HepG2 (cell line): ENCODE measurements around the gene TNRC18. TPM values are rescaled to one million over a fixed set of nuclear protein-coding genes. Genes with fewer than 3 reads are reported as not detected.

Source experiments
- ARNT2 ChIP-seq: sonication (generic); formaldehyde crosslinking; IDR thresholded peaks from 2 replicates; pipeline ENCODE4 v1.8.0; 2022; ENCODE audit warnings: mild to moderate bottlenecking, low read depth, missing genetic modification reagents, moderate library complexity
- ERF ChIP-seq: IDR thresholded peaks from 2 replicates; pipeline ENCODE4 v1.6.1; 2018; ENCODE audit warnings: missing biosample characterization, missing genetic modification reagents
- KAT8 ChIP-seq: IDR thresholded peaks from 2 replicates; pipeline ENCODE4 v1.6.1; 2016; ENCODE audit warnings: missing genetic modification reagents, missing compliant biosample characterization
- KDM6A ChIP-seq: IDR thresholded peaks from 2 replicates; pipeline ENCODE4 v1.6.1; 2016; ENCODE audit warnings: low read depth
- MAF1 ChIP-seq: sonication (generic); formaldehyde crosslinking; IDR thresholded peaks from 2 replicates; pipeline ENCODE4 v1.5.0; 2020; ENCODE audit warnings: missing genetic modification reagents, borderline replicate concordance
- NFYC ChIP-seq: IDR thresholded peaks from 2 replicates; pipeline ENCODE4 v1.6.1; 2016; ENCODE audit warnings: missing genetic modification reagents, missing compliant biosample characterization
- NONO ChIP-seq, 2 experiments: fragments of 450-650 bp in 1 of 2; sonication (generic) in 1 of 2; formaldehyde crosslinking in 1 of 2; IDR thresholded peaks in 1 of 2; conservative IDR thresholded peaks in 1 of 2; 2 replicates each; pipeline versions ENCODE4 v1.6.1 to v1.8.0; 2017 to 2022; ENCODE audit warnings: mild to moderate bottlenecking in 1 of 2, missing genetic modification reagents in 1 of 2, moderate library complexity in 1 of 2
- NPAS2 ChIP-seq: sonication (generic); formaldehyde crosslinking; IDR thresholded peaks from 2 replicates; pipeline ENCODE4 v1.8.0; 2022; ENCODE audit warnings: mild to moderate bottlenecking, missing genetic modification reagents, borderline replicate concordance
- POLR2AphosphoS5 ChIP-seq: IDR thresholded peaks from 2 replicates; pipeline ENCODE4 v1.6.1; 2012; ENCODE audit warnings: low read depth, low read length
- TFAP4 ChIP-seq: sonication (generic); IDR thresholded peaks from 2 replicates; pipeline ENCODE4 v1.6.1; 2016; ENCODE audit warnings: low read depth, borderline replicate concordance
- U2AF1 ChIP-seq: fragments of 200-400 bp; formaldehyde crosslinking; optimal IDR thresholded peaks from 2 replicates; pipeline ENCODE3; 2017; ENCODE audit warnings: mild to moderate bottlenecking, low read depth, low read length
- ZNF160 ChIP-seq: sonication (generic); formaldehyde crosslinking; IDR thresholded peaks from 2 replicates; pipeline ENCODE4 v1.8.0; 2022; ENCODE audit warnings: mild to moderate bottlenecking, inconsistent platforms, missing genetic modification reagents
- ZNF224 ChIP-seq: sonication (generic); formaldehyde crosslinking; IDR thresholded peaks from 2 replicates; pipeline ENCODE4 v1.5.0; 2020; ENCODE audit warnings: mild to moderate bottlenecking, missing genetic modification reagents
- ZNF350 ChIP-seq: sonication (generic); formaldehyde crosslinking; IDR thresholded peaks from 2 replicates; pipeline ENCODE4 v1.4.0; 2020; ENCODE audit warnings: mild to moderate bottlenecking, low read depth, missing genetic modification reagents, borderline replicate concordance
- ZNF740 ChIP-seq: sonication (generic); formaldehyde crosslinking; IDR thresholded peaks from 2 replicates; pipeline ENCODE4 v1.4.0; 2020; ENCODE audit warnings: missing genetic modification reagents
- ZNF75D ChIP-seq: sonication (generic); formaldehyde crosslinking; IDR thresholded peaks from 2 replicates; pipeline ENCODE4 v1.8.1; 2023; ENCODE audit warnings: missing genetic modification reagents, mild to moderate bottlenecking, borderline replicate concordance
- polyA plus RNA-seq, 8 experiments: library from polyadenylated mRNA; depleted of rRNA in 3 of 8; stranded (reverse) in 7 of 8; unstranded in 1 of 8; fragments of >200 nt; fragmentation: Illumina TruSeq in 4 of 8; extraction: Trizol in 4 of 8; gene quantifications; 2 replicates each; pipeline versions ENCODE4 v1.2.1 to v1.2.3, GENCODE V29; 2011 to 2016; ENCODE audit warnings: low read depth in 4 of 8, missing spikeins in 1 of 8, mixed read lengths in 1 of 8; ENCODE audit not compliant: insufficient read depth in 1 of 8
- total RNA-seq, 5 experiments: library from RNA; depleted of rRNA; stranded (reverse); fragments of >200 nt; fragmentation: Illumina TruSeq; extraction: Trizol; gene quantifications; 2 replicates each; pipeline ENCODE4 v1.2.3, GENCODE V29; 2016; ENCODE audit warnings: low read depth in 1 of 5
- TF ChIP-seq, protein P1 (sequence below): sonication (generic); formaldehyde crosslinking; IDR thresholded peaks from 2 replicates; pipeline ENCODE4 v1.8.0; 2022; ENCODE audit warnings: missing genetic modification reagents, low read depth, mild to moderate bottlenecking, borderline replicate concordance
- TF ChIP-seq, protein P2 (sequence below): sonication (generic); formaldehyde crosslinking; IDR thresholded peaks from 2 replicates; pipeline ENCODE4 v1.5.1; 2020; ENCODE audit warnings: missing genetic modification reagents, mild to moderate bottlenecking, borderline replicate concordance
- TF ChIP-seq, protein P3 (sequence below): sonication (generic); formaldehyde crosslinking; IDR thresholded peaks from 2 replicates; pipeline ENCODE4 v1.4.0; 2020; ENCODE audit warnings: low read depth, mild to moderate bottlenecking, missing genetic modification reagents
- TF ChIP-seq, protein P4 (sequence below): sonication (generic); formaldehyde crosslinking; IDR thresholded peaks from 2 replicates; pipeline ENCODE4 v1.4.0; 2020; ENCODE audit warnings: missing genetic modification reagents, borderline replicate concordance

The TNRC18 gene
- total and polyA plus RNA-seq, 2 of the 13 experiments (the other 11 are each of a cell fraction or from before 2014, with no cell fraction given), result 11.7 to 17.4 TPM

DNA sequence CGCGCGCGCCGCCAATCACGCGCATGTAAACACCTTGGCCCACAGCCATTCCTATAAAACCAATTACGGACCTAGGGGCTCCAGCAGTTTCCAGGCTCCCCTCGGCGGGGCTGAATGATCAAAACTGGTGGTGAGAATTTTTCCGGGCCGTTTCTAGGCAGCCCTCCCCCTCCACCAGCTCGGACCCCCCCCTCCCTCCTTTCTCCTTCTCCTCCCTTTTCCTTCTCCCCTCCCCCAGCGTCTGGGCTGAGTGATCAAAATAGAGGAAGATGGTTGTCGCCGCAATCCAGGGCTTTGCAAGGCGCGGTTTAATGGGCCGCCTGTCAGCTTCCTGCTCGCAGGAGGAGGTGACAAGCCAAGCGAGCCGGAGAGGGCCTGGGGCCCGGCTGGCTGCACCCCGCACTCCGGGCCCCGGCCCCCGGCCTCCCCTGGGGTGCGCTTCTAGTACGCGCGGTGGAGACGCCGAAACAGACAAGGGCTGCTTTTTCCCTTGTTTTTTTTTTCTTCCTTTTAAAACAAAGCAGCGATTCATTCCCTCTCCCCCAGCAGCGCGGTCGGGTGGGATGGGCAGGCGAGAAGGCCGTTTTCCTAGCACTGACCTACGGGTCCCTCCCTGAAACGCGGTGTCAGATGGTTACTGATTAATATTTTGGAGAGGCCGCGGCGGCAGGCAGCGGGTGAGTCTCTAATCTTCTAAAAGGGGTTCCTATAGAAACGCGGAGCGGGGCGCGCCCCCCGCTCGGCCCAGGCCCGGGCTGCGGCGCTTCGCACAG is 528 bp upstream of the TNRC18 start (continued):
- TF ChIP-seq, protein P1, sequence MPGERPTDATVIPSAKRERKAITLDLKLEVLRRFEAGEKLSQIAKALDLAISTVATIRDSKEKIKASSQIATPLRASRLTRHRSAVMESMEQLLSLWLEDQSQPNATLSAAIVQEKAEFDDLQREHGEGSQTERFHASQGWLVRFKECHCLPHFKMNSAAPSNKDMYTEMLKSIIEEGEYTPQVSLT (CRISPR knock-in tag), result no peak
- TF ChIP-seq POLR2AphosphoS5 (peak; percentile 84), ZNF740 (CRISPR knock-in tag) (0 out of 2 replicates have a peak, but pooled peaks have one; percentile 28), ZNF350 (no peak; the same call in 1 of the 2 replicates), ERF (CRISPR knock-in tag) (no peak; the same call in none of the 2 replicates), KAT8 (CRISPR knock-in tag) (no peak), MAF1 (no peak), NFYC (CRISPR knock-in tag) (peak; percentile 79), NONO (IDR thresholded peaks at IDR 0.05) (no peak), NONO (CRISPR knock-in tag; conservative IDR thresholded peaks at IDR 0.05) (no peak; the same call in 1 of the 2 replicates), TFAP4 (peak; percentile 9; the same call in 1 of the 2 replicates), ZNF224 (no peak), ZNF160 (CRISPR knock-in tag) (no peak), KDM6A (CRISPR knock-in tag) (peak; percentile 9; the same call in 1 of the 2 replicates), U2AF1 (peak; percentile 75), ZNF75D (CRISPR knock-in tag) (no peak), ARNT2 (no peak), NPAS2 (no peak)
- TF ChIP-seq, protein P2, sequence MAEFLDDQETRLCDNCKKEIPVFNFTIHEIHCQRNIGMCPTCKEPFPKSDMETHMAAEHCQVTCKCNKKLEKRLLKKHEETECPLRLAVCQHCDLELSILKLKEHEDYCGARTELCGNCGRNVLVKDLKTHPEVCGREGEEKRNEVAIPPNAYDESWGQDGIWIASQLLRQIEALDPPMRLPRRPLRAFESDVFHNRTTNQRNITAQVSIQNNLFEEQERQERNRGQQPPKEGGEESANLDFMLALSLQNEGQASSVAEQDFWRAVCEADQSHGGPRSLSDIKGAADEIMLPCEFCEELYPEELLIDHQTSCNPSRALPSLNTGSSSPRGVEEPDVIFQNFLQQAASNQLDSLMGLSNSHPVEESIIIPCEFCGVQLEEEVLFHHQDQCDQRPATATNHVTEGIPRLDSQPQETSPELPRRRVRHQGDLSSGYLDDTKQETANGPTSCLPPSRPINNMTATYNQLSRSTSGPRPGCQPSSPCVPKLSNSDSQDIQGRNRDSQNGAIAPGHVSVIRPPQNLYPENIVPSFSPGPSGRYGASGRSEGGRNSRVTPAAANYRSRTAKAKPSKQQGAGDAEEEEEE (CRISPR knock-in tag), result no peak
- TF ChIP-seq, protein P3, sequence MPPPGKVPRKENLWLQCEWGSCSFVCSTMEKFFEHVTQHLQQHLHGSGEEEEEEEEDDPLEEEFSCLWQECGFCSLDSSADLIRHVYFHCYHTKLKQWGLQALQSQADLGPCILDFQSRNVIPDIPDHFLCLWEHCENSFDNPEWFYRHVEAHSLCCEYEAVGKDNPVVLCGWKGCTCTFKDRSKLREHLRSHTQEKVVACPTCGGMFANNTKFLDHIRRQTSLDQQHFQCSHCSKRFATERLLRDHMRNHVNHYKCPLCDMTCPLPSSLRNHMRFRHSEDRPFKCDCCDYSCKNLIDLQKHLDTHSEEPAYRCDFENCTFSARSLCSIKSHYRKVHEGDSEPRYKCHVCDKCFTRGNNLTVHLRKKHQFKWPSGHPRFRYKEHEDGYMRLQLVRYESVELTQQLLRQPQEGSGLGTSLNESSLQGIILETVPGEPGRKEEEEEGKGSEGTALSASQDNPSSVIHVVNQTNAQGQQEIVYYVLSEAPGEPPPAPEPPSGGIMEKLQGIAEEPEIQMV (CRISPR knock-in tag), result no peak
- TF ChIP-seq, protein P4, sequence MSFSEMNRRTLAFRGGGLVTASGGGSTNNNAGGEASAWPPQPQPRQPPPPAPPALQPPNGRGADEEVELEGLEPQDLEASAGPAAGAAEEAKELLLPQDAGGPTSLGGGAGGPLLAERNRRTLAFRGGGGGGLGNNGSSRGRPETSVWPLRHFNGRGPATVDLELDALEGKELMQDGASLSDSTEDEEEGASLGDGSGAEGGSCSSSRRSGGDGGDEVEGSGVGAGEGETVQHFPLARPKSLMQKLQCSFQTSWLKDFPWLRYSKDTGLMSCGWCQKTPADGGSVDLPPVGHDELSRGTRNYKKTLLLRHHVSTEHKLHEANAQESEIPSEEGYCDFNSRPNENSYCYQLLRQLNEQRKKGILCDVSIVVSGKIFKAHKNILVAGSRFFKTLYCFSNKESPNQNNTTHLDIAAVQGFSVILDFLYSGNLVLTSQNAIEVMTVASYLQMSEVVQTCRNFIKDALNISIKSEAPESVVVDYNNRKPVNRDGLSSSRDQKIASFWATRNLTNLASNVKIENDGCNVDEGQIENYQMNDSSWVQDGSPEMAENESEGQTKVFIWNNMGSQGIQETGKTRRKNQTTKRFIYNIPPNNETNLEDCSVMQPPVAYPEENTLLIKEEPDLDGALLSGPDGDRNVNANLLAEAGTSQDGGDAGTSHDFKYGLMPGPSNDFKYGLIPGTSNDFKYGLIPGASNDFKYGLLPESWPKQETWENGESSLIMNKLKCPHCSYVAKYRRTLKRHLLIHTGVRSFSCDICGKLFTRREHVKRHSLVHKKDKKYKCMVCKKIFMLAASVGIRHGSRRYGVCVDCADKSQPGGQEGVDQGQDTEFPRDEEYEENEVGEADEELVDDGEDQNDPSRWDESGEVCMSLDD, result peak; percentile 30; the same call in 1 of the 2 replicates
